HL-60 (cell line): ENCODE data around the gene OR3A1.

Experiments used
- POLR2AphosphoS5 ChIP-seq: IDR thresholded peaks from 2 replicates; pipeline ENCODE4 v1.6.1; 2012; ENCODE audit warnings: low read depth
- SPI1 ChIP-seq: IDR thresholded peaks from 2 replicates; pipeline ENCODE4 v1.6.1; 2012; ENCODE audit warnings: low read depth, mild to moderate bottlenecking, borderline replicate concordance
- TF ChIP-seq, protein P1 (sequence below): IDR thresholded peaks from one replicate; pipeline ENCODE4 v1.5.1; 2011; ENCODE audit warnings: low read length, control low read depth, inconsistent platforms; ENCODE audit not compliant: insufficient read depth
- TF ChIP-seq, protein P2 (sequence below): IDR thresholded peaks from 2 replicates; pipeline ENCODE4 v1.6.1; 2012; ENCODE audit warnings: low read depth; ENCODE audit not compliant: insufficient replicate concordance

DNA sequence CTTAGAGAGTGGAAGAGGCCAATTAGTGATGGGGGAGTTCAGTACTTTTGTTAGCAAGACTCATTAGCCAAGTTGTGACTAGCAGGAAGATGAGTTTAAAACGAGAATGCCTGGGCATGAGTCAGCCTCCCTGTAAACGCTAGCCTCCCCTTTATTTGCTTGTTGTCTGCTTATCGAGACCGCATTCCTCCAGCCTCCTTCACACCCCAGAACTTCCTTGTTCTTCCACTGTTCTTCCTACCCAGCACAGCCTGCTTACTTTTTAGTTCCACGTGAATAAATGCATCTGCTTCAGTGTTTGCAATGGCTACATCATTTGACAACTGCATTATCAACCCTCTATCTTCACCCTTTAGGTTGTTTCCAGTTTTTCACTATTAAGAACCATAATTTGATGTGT, 20.2 kb upstream of the OR3A1 start:
- TF ChIP-seq, protein P1, sequence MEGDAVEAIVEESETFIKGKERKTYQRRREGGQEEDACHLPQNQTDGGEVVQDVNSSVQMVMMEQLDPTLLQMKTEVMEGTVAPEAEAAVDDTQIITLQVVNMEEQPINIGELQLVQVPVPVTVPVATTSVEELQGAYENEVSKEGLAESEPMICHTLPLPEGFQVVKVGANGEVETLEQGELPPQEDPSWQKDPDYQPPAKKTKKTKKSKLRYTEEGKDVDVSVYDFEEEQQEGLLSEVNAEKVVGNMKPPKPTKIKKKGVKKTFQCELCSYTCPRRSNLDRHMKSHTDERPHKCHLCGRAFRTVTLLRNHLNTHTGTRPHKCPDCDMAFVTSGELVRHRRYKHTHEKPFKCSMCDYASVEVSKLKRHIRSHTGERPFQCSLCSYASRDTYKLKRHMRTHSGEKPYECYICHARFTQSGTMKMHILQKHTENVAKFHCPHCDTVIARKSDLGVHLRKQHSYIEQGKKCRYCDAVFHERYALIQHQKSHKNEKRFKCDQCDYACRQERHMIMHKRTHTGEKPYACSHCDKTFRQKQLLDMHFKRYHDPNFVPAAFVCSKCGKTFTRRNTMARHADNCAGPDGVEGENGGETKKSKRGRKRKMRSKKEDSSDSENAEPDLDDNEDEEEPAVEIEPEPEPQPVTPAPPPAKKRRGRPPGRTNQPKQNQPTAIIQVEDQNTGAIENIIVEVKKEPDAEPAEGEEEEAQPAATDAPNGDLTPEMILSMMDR = no peak
- TF ChIP-seq POLR2AphosphoS5 = no peak
- no peak for TF ChIP-seq SPI1
- TF ChIP-seq, protein P2, sequence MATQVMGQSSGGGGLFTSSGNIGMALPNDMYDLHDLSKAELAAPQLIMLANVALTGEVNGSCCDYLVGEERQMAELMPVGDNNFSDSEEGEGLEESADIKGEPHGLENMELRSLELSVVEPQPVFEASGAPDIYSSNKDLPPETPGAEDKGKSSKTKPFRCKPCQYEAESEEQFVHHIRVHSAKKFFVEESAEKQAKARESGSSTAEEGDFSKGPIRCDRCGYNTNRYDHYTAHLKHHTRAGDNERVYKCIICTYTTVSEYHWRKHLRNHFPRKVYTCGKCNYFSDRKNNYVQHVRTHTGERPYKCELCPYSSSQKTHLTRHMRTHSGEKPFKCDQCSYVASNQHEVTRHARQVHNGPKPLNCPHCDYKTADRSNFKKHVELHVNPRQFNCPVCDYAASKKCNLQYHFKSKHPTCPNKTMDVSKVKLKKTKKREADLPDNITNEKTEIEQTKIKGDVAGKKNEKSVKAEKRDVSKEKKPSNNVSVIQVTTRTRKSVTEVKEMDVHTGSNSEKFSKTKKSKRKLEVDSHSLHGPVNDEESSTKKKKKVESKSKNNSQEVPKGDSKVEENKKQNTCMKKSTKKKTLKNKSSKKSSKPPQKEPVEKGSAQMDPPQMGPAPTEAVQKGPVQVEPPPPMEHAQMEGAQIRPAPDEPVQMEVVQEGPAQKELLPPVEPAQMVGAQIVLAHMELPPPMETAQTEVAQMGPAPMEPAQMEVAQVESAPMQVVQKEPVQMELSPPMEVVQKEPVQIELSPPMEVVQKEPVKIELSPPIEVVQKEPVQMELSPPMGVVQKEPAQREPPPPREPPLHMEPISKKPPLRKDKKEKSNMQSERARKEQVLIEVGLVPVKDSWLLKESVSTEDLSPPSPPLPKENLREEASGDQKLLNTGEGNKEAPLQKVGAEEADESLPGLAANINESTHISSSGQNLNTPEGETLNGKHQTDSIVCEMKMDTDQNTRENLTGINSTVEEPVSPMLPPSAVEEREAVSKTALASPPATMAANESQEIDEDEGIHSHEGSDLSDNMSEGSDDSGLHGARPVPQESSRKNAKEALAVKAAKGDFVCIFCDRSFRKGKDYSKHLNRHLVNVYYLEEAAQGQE = no peak
